Type B pancreatic cell (in vitro differentiated cells): ENCODE results near the gene ZNF462. TPM values are rescaled to one million over a fixed set of nuclear protein-coding genes. Genes with fewer than 3 reads are reported as not detected.

Source experiments
- DNase-seq: peaks from one replicate; pipeline ENCODE4 v3.0.0; 2021; ENCODE audit warnings: mixed read lengths; ENCODE audit not compliant: unreplicated experiment; ENCODE audit errors: extremely low spot score
- H3K27ac Mint-ChIP-seq: 2 replicates; pipeline ENCODE4 v1.8.0; 2021; ENCODE audit warnings: mild to moderate bottlenecking, mixed read lengths
- H3K27me3 Mint-ChIP-seq: 2 replicates; pipeline ENCODE4 v1.8.0; 2021; ENCODE audit warnings: mixed read lengths
- H3K36me3 Mint-ChIP-seq: 2 replicates; pipeline ENCODE4 v1.8.0; 2021; ENCODE audit warnings: mixed read lengths
- H3K4me1 Mint-ChIP-seq: one replicate; pipeline ENCODE4 v1.8.0; 2021; ENCODE audit warnings: mixed read lengths; ENCODE audit not compliant: unreplicated experiment
- H3K4me3 Mint-ChIP-seq: 2 replicates; pipeline ENCODE4 v1.8.0; 2021; ENCODE audit warnings: mild to moderate bottlenecking, mixed read lengths
- H3K9me3 Mint-ChIP-seq: 2 replicates; pipeline ENCODE4 v1.8.0; 2021; ENCODE audit warnings: mixed read lengths
- total RNA-seq: library from RNA; stranded (reverse); gene quantifications from 2 replicates; pipeline ENCODE4 v1.2.1, GENCODE V29; 2021; ENCODE audit warnings: low replicate concordance
- TF ChIP-seq, protein P1 (sequence below): fragments of 200-600 bp; sonication (generic); conservative IDR thresholded peaks from 2 replicates; pipeline ENCODE4 v1.5.0; 2021; ENCODE audit warnings: antibody characterized with exemption, mild to moderate bottlenecking

Gene ZNF462
- total RNA-seq, 1 donor from 2014 or later: 124 TPM

DNA sequence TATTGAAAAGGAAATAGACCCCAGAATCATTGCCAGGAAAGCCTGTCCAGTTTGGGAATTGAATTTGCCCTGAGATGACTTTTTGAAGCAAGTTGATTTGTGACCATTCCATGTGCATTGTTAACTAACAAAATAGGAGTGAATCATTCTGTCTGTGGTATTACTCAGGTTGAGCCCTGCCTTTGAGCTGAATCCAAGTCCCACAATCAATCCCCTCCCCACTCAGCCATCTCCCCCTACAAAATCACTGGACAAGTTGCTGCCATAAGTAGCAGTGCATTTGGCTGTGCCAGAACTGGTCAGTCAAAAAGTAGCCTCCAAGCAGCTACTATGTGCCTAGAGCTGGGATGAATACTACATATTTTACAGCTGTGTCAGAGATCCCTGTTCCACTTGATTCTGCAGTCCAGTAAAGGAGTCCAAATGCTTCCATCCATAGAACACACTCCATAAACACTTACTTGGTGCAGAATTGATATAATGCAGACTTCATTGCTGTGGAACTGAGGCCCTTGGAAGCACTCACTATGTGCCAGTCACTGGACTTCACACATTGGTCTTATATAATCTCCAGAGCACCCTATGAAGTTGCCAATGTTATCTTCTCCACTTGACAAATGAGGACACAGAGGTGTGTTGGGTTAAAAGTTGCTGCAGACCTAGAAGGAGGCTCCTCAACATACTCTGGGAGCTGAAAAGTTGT, 96.1 kb downstream of the ZNF462 start:
- H3K4me1 Mint-ChIP-seq: peaks cover 10% of the 10 kb centered on the region
- TF ChIP-seq, protein P1, sequence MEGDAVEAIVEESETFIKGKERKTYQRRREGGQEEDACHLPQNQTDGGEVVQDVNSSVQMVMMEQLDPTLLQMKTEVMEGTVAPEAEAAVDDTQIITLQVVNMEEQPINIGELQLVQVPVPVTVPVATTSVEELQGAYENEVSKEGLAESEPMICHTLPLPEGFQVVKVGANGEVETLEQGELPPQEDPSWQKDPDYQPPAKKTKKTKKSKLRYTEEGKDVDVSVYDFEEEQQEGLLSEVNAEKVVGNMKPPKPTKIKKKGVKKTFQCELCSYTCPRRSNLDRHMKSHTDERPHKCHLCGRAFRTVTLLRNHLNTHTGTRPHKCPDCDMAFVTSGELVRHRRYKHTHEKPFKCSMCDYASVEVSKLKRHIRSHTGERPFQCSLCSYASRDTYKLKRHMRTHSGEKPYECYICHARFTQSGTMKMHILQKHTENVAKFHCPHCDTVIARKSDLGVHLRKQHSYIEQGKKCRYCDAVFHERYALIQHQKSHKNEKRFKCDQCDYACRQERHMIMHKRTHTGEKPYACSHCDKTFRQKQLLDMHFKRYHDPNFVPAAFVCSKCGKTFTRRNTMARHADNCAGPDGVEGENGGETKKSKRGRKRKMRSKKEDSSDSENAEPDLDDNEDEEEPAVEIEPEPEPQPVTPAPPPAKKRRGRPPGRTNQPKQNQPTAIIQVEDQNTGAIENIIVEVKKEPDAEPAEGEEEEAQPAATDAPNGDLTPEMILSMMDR: no peak
- no peaks in the 10 kb centered on the region for H3K9me3 Mint-ChIP-seq
- H3K4me3 Mint-ChIP-seq: no peak overlapping the region
- no peak for DNase-seq
- no peaks in the 10 kb centered on the region for H3K27me3 Mint-ChIP-seq
- no peak overlapping the region for H3K27ac Mint-ChIP-seq
- peaks cover 72% of the 10 kb centered on the region for H3K36me3 Mint-ChIP-seq

DNA sequence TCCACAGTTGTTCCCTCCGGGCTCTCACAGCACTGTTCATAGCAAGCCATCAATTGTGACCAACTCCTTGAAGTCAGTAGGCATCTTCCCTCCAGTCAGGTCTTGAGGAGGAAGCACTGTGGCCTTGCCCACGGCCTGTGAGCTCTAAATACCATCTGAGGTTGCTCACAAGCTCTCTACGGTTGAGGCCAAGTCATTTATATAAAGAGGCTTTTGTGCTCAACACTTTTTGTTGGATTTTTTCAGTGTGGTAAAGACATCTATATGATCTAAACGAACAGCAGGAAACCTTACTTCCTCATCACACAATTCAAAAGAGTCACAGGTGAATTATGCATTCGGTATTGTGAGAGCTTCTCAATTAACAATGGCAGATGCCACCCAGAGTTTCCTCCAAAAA, 97.3 kb downstream of the ZNF462 start:
- Mint-ChIP-seq H3K36me3 (peaks cover 71% of the 10 kb centered on the region), H3K4me1 (peaks cover 5% of the 10 kb centered on the region), H3K4me3 (no peak overlapping the region), H3K27ac (no peak overlapping the region), H3K27me3 (no peaks in the 10 kb centered on the region), H3K9me3 (no peaks in the 10 kb centered on the region)
- no peak for DNase-seq
- TF ChIP-seq, protein P1: no peak

DNA sequence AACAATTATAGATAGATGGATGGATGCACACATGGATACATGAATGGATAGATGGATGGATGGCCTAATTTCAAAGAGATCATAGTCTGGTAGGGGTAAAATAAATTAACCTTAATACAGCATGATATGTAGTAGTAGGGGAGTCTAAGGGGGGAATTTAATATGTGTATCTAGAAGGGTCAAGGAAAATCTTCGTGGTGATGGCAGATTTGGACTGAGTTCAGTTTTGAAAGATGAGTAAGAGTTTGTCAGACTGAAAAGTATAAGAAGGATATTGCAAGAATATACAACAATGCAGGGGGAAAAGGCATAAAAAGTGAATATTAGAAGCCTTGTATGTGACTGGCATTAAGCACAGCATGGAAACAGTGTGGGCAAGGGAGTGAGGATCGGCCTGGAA, 98.7 kb downstream of the ZNF462 start:
- Mint-ChIP-seq H3K9me3 (no peaks in the 10 kb centered on the region), H3K4me1 (peaks cover 9% of the 10 kb centered on the region), H3K4me3 (no peak overlapping the region), H3K36me3 (peaks cover 67% of the 10 kb centered on the region), H3K27me3 (no peaks in the 10 kb centered on the region), H3K27ac (no peak overlapping the region)
- no peak for DNase-seq
- TF ChIP-seq, protein P1: no peak

DNA sequence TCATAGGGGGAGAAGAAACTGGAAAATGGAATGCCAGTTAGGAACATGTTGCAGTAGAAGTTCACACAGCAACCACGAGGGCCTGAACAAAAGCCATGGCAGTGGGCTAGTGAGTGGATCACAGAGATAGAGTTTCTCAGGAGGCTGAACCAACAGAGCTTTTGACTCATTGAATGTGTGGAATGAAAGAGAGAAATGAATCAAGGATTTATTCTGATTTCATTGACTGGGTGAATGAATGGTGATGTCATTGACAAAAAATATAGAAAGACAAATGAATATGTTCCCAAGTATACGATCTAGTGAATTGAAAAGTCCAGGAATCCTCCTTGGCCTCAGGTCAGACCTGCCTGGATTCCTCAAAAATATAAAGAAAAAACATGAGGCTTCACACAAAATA, 99.2 kb downstream of the ZNF462 start:
- Mint-ChIP-seq H3K27me3 (no peaks in the 10 kb centered on the region), H3K4me1 (peaks cover 14% of the 10 kb centered on the region), H3K9me3 (no peaks in the 10 kb centered on the region), H3K36me3 (peaks cover 67% of the 10 kb centered on the region), H3K27ac (no peak overlapping the region), H3K4me3 (no peak overlapping the region)
- no peak for DNase-seq
- TF ChIP-seq, protein P1: no peak

DNA sequence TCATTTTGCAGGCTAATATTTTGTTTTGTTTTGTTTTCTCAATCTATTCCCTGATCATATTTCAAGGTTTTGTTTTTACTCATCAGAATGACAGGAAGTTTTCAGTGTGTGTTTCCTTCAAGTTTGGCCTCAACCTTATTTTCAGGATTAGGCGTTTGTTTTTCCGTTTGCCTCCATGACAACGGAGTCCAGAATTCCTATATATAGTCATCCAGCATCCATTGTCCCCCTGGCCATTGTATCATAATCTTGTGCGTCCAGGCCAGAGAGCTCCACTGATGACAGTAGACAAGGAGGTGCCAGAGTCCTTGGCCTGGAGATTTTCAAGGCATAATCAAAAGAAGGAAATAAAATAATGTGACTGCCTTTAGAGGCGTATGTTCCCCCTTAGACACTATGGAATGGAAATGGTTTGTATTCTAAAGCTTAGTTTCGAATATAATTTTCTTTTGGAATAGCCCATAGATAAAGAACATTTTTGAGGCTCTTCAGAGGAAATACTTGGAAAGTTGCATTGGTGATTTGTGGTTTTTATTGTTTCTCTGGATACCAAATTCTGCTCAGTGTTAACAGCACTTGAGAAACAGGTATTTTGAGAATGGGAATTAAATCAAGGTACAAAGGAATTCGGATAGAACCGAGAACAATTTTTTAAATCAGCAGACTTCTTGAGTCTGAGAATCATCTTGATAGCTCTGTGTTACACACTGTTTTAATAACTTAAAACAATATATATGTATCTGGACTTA, 99.8 kb downstream of the ZNF462 start:
- Mint-ChIP-seq H3K9me3 (no peaks in the 10 kb centered on the region), H3K36me3 (peaks cover 64% of the 10 kb centered on the region), H3K27ac (no peak overlapping the region), H3K4me1 (peaks cover 15% of the 10 kb centered on the region), H3K4me3 (no peak overlapping the region), H3K27me3 (no peaks in the 10 kb centered on the region)
- no peak for DNase-seq
- TF ChIP-seq, protein P1: no peak
